Subcutaneous abdominal adipose tissue (tissue), 5 donors: Measurements from ENCODE around the gene ULK1.

Source experiments
- H3K27ac ChIP-seq: one replicate; pipeline ENCODE4 v1.7.0; 2013; ENCODE audit warnings: low read depth, mild to moderate bottlenecking, inconsistent platforms, low read length, moderate library complexity
- H3K27me3 ChIP-seq, 5 donors: one replicate each; pipeline ENCODE4 v1.7.0; 2013; ENCODE audit warnings: low read length in 5 of 5, inconsistent platforms in 1 of 5; ENCODE audit not compliant: control insufficient read depth in 5 of 5, insufficient read depth in 4 of 5
- H3K36me3 ChIP-seq, 5 donors: one replicate each; pipeline ENCODE4 v1.7.0; 2013; ENCODE audit warnings: low read length in 5 of 5; ENCODE audit not compliant: control insufficient read depth in 5 of 5, insufficient read depth in 5 of 5
- H3K4me1 ChIP-seq, 5 donors: one replicate each; pipeline ENCODE4 v1.7.0; 2013; ENCODE audit warnings: low read length in 5 of 5, mild to moderate bottlenecking in 3 of 5, moderate library complexity in 1 of 5; ENCODE audit not compliant: control insufficient read depth in 5 of 5, insufficient read depth in 5 of 5
- H3K4me3 ChIP-seq, 5 donors: one replicate each; pipeline ENCODE4 v1.7.0; 2013; ENCODE audit warnings: low read length in 5 of 5, low read depth in 1 of 5
- H3K9ac ChIP-seq, 5 donors: one replicate each; pipeline ENCODE4 v1.7.0; 2013; ENCODE audit warnings: low read length in 5 of 5, mild to moderate bottlenecking in 4 of 5, moderate library complexity in 3 of 5
- H3K9me3 ChIP-seq, 5 donors: one replicate each; pipeline ENCODE4 v1.7.0; 2013; ENCODE audit warnings: low read length in 5 of 5; ENCODE audit not compliant: control insufficient read depth in 5 of 5
- donor health status: healthy.
- donor health status: healthy.
- donor health status: healthy.
- donor health status: healthy.
- donor health status: healthy.

ULK1 gene

GRCh38 chr12:131862600-131862993, 31.8 kb upstream of the ULK1 start:
- Histone ChIP-seq H3K9me3 (no peaks in the 10 kb centered on the region), H3K27me3 (no peaks in the 10 kb centered on the region), H3K4me1 (peaks cover 1 to 20% (median 12%) of the 10 kb centered on the region in 5 donors), H3K36me3 (no peaks in the 10 kb centered on the region), H3K9ac (no peak overlapping the region), H3K27ac (no peak overlapping the region), H3K4me3 (no peak overlapping the region)

DNA sequence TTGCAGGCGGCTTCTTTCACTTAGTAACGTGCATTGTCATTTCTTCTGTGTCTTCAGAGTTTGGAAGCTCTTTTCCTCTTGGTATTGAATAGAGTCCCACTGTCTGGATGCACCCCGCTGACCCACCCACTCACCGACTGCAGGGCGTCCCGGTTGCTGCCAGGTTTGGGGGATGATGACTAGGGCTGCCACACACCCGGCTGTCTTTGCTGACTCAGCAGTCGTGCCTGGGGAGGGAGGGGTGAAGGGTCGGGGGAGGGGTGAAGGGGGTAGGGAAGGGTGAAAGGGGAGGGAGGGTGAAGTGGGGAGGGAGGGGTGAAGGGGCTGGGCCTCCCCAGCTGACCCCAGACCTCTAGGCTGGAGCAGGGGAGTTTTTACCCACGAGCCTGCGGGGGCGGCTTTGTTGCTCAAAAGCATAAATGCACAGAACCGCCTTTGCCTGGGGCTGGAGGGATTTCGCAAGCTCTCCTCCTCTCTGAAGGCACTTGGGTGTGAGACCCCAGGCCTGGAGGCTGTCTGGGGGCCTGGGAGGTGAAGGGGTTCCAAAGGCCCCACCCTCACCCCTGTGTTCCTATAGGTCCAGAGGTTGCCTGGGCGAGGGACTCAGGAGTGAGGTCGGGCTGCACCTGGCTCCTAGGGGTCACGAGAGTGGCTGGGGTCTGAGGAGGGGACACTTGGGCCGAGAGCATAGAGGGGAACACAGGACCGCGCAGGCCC, 31.3 kb upstream of the ULK1 start:
- H3K27ac ChIP-seq: no peak overlapping the region
- no peaks in the 10 kb centered on the region for H3K9me3 ChIP-seq
- H3K27me3 ChIP-seq: no peaks in the 10 kb centered on the region

GRCh38 chr12:131863711-131864396, 30.6 kb upstream of the ULK1 start:
- Histone ChIP-seq H3K27ac (no peak overlapping the region), H3K4me1 (peaks cover 1 to 20% (median 12%) of the 10 kb centered on the region in 5 donors), H3K36me3 (no peaks in the 10 kb centered on the region), H3K27me3 (no peaks in the 10 kb centered on the region), H3K9ac (no peak overlapping the region), H3K4me3 (no peak overlapping the region), H3K9me3 (no peaks in the 10 kb centered on the region)

More for the DNA sequence above, 31.3 kb upstream of the ULK1 start:
- Histone ChIP-seq H3K4me3 (no peak overlapping the region), H3K9ac (no peak overlapping the region), H3K36me3 (no peaks in the 10 kb centered on the region), H3K4me1 (peaks cover 1 to 20% (median 12%) of the 10 kb centered on the region in 5 donors)

DNA sequence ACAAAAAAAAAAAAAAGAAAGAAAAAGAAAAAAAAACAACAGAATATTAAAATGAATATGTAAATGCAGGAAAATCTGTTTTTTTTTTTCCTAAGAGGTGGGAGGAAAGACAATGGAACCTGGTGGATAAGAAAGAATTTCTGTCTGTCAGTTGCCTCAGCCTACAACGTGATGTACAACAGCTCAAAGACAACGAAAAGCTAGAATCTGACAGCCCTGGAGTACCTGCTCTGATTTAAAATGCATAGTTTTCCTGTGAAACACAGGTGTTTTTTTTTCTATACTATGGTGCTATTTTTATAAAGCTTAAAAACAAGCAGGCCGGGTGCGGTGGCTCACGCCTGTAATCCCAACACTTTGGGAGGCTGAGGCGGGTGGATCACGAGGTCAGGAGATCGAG, 30.0 kb upstream of the ULK1 start:
- Histone ChIP-seq H3K9ac (no peak overlapping the region), H3K9me3 (no peaks in the 10 kb centered on the region), H3K36me3 (no peaks in the 10 kb centered on the region), H3K27me3 (no peaks in the 10 kb centered on the region), H3K4me3 (no peak overlapping the region), H3K27ac (no peak overlapping the region), H3K4me1 (peaks cover 1 to 20% (median 12%) of the 10 kb centered on the region in 5 donors)

DNA sequence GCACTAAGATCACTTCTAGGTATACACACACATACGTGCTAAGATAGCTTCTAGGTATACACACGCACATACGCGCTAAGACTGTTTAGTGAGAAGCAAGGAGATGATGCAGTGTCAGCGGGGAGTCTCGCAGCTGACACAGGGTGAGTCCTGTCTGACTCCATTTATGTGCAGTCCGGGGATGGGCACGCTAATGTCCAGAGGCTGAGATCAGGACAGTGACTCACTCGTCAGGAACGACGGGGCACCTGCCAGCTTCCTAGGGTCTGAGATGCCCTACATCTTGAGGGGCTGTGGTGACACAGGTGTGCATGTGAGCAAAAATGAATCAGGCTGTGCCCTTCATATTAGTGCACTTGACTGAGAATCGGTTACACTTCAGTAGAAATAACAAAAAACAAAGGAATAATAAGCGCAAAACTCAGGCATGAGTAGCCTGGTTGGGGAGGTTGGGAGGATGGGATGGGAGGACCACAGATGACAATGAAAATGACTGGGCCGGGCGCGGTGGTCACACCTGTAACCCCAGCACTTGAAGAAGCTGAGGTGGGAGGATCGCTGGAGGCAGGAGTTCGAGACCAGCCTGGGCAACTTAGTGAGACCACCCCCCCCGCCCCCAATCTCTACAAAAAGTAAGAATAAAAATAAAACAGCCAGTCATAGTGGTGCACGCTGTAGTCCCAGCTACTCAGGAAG, 29.1 kb upstream of the ULK1 start:
- peaks cover 1 to 19% (median 12%) of the 10 kb centered on the region in 5 donors for H3K4me1 ChIP-seq
- H3K9ac ChIP-seq: no peak overlapping the region
- H3K9me3 ChIP-seq: no peaks in the 10 kb centered on the region
- no peak overlapping the region for H3K4me3 ChIP-seq
- no peak overlapping the region for H3K27ac ChIP-seq
- H3K27me3 ChIP-seq: no peaks in the 10 kb centered on the region
- no peaks in the 10 kb centered on the region for H3K36me3 ChIP-seq

DNA sequence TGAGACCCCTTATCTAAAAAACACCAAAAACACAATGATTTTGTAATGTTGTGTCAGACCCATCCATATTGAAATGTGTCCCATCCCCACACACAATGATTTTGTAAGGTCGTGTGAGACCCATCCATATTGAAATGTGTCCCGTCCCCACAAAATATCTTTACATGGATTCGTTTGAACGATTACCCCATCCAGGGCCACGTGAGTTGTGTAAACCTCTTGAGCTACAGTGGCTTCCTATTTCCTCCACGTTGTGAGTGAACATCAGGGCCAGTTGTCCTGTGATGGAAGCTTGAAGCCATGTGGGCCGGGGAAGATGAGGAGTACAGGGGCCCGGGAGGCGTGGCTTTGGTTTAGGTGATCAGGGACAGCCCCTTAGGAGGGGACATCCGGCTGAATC, 27.0 kb upstream of the ULK1 start:
- peaks cover 0 to 5% (median 4%) of the 10 kb centered on the region in 5 donors for H3K4me1 ChIP-seq
- no peaks in the 10 kb centered on the region for H3K36me3 ChIP-seq

GRCh38 chr12:131867891-131868675, 26.3 kb upstream of the ULK1 start:
- Histone ChIP-seq H3K9me3 (no peaks in the 10 kb centered on the region), H3K4me3 (no peak overlapping the region), H3K27ac (no peak overlapping the region), H3K27me3 (peaks cover 0 to 3% (median 0%) of the 10 kb centered on the region in 5 donors), H3K9ac (no peak overlapping the region), H3K36me3 (no peaks in the 10 kb centered on the region), H3K4me1 (no peaks in the 10 kb centered on the region)

More for the DNA sequence above, 27.0 kb upstream of the ULK1 start:
- no peaks in the 10 kb centered on the region for H3K9me3 ChIP-seq
- no peak overlapping the region for H3K9ac ChIP-seq
- H3K27me3 ChIP-seq: peaks cover 0 to 3% (median 0%) of the 10 kb centered on the region in 5 donors
- no peak overlapping the region for H3K4me3 ChIP-seq
- no peak overlapping the region for H3K27ac ChIP-seq

- Histone ChIP-seq H3K4me3 (no peak overlapping the region), H3K27me3 (peaks cover 0 to 3% (median 0%) of the 10 kb centered on the region in 5 donors), H3K36me3 (no peaks in the 10 kb centered on the region), H3K9me3 (no peaks in the 10 kb centered on the region), H3K9ac (no peak overlapping the region), H3K4me1 (no peaks in the 10 kb centered on the region), H3K27ac (no peak overlapping the region)
These were observed 24.5 kb upstream of the ULK1 start for GRCh38 chr12:131869871-131870418.

DNA sequence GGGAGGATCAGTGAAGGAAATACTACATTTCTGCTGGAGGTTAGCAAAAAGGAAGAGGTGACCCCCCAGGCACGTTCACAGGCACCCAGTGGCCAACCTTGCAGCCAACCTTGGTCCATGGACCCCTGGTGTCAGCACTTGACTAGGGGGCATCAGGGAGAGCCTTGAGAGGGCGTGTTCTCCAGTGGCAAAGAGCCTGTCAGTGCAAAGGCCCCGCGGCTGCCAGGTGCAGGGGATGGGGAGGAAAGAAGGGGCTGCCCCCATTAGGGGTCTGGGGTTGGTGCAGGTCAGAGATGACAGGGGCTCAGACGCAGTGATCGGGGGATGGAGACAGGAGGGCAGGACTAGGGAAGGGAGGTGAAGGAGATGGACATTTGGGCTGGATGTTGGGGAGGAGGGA, 22.7 kb upstream of the ULK1 start:
- Histone ChIP-seq H3K27me3 (peaks cover 0 to 3% (median 0%) of the 10 kb centered on the region in 5 donors), H3K4me1 (no peaks in the 10 kb centered on the region), H3K9me3 (no peaks in the 10 kb centered on the region), H3K27ac (no peak overlapping the region), H3K9ac (no peak overlapping the region), H3K36me3 (no peaks in the 10 kb centered on the region), H3K4me3 (no peak overlapping the region)
